Measurements from ENCODE around the gene FSTL4.

GRCh38 chr5:133365738-133366137 is 246.6 kb downstream of the FSTL4 start:
- TF ChIP-seq RARB (CRISPR knock-in tag; IDR thresholded peaks at IDR 0.05) (no peak), BACH2 (CRISPR knock-in tag; IDR thresholded peaks at IDR 0.05; ENCODE audit: borderline replicate concordance) (no peak), GLIS3 (CRISPR knock-in tag; IDR thresholded peaks at IDR 0.05) (no peak)
- TF ChIP-seq, protein P1, sequence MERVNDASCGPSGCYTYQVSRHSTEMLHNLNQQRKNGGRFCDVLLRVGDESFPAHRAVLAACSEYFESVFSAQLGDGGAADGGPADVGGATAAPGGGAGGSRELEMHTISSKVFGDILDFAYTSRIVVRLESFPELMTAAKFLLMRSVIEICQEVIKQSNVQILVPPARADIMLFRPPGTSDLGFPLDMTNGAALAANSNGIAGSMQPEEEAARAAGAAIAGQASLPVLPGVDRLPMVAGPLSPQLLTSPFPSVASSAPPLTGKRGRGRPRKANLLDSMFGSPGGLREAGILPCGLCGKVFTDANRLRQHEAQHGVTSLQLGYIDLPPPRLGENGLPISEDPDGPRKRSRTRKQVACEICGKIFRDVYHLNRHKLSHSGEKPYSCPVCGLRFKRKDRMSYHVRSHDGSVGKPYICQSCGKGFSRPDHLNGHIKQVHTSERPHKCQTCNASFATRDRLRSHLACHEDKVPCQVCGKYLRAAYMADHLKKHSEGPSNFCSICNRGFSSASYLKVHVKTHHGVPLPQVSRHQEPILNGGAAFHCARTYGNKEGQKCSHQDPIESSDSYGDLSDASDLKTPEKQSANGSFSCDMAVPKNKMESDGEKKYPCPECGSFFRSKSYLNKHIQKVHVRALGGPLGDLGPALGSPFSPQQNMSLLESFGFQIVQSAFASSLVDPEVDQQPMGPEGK (CRISPR knock-in tag; IDR thresholded peaks at IDR 0.05; ENCODE audit: borderline replicate concordance) = no peak
